ENCODE measurements around the gene TOPBP1. TPM values are rescaled to one million over a fixed set of nuclear protein-coding genes. Genes with fewer than 3 reads are reported as not detected.

The TOPBP1 gene
- total RNA-seq, 2 donors from 2014 or later, result 22.6 to 34.3 TPM

DNA sequence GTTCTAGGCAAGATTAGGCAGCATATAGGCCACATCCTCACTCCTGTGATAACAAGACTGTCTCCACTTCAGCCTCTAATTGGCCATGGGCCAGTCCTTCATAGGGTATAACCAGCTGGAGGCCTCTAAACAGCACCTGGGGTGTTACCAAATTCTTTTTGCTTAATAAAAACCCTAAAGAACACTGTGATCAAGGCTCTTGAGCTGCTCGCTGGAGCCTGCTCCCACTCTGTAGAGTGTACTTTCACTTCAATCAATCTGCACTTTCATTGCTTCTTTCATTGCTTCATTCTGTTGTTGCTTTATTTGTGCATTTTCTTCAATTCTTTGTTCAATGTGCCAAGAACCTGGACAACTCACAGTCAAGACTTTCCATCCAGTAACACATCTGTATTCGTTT is 36.2 kb upstream of the TOPBP1 start:
- intact Hi-C loops (cut with DNase I), result no loop called here
- no peak overlapping the region for H3K4me3 ChIP-seq
- 82 to 87% methylated on average over 2 of the region's 2 CpGs for WGBS, 2 donors
- DNase-seq (no peak), ATAC-seq (no peak)
- no peaks in the 10 kb centered on the region for H3K4me1 ChIP-seq
- TF ChIP-seq POLR2A (IDR thresholded peaks at IDR 0.05), result no peak
- TF ChIP-seq, protein P1, sequence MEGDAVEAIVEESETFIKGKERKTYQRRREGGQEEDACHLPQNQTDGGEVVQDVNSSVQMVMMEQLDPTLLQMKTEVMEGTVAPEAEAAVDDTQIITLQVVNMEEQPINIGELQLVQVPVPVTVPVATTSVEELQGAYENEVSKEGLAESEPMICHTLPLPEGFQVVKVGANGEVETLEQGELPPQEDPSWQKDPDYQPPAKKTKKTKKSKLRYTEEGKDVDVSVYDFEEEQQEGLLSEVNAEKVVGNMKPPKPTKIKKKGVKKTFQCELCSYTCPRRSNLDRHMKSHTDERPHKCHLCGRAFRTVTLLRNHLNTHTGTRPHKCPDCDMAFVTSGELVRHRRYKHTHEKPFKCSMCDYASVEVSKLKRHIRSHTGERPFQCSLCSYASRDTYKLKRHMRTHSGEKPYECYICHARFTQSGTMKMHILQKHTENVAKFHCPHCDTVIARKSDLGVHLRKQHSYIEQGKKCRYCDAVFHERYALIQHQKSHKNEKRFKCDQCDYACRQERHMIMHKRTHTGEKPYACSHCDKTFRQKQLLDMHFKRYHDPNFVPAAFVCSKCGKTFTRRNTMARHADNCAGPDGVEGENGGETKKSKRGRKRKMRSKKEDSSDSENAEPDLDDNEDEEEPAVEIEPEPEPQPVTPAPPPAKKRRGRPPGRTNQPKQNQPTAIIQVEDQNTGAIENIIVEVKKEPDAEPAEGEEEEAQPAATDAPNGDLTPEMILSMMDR (IDR thresholded peaks at IDR 0.05), result no peak
- H3K9me3 ChIP-seq, result no peaks in the 10 kb centered on the region
- H3K27me3 ChIP-seq, result no peaks in the 10 kb centered on the region
- no peaks in the 10 kb centered on the region for H3K36me3 ChIP-seq (replicated peaks in 1 of 2; ENCODE audit: insufficient read depth in 1 of 2, low read depth in 2 of 2)
- H3K27ac ChIP-seq, result no peak overlapping the region

DNA sequence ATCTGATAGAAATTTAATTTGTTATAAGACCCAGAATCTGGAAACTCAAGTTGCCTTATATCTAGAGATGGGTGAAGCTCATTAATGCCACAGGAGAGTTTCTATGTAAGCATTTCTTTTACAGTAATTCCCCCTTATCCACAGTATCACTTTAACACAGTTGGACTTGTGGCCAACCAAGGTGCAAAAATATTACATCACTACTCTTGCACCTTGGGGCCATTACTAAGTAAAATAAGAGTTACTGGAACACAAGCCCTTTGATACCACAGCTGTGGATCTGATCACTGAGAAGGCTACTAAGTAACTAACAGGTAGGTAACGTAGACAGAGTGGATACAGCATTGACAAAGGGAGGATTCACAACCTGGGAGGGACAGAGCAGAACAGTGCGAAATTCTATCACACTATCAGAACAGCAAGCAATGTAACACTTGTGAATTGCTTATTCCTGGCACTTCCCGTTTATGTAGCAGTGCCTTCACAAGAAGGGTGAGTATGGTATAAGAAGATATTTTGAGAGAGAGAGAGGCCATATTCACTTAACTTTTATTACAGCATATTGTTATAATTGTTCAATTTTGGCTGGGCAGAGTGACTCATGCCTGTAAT is 33.9 kb upstream of the TOPBP1 start:
- 78 to 84% methylated on average over 3 of the region's 3 CpGs for WGBS, 2 donors
- DNase-seq, result no peak
- Histone ChIP-seq H3K27me3 (no peaks in the 10 kb centered on the region), H3K9me3 (no peaks in the 10 kb centered on the region), H3K4me1 (no peaks in the 10 kb centered on the region), H3K27ac (no peak overlapping the region), H3K36me3 (replicated peaks in 1 of 2; ENCODE audit: insufficient read depth in 1 of 2, low read depth in 2 of 2) (no peaks in the 10 kb centered on the region), H3K4me3 (no peak overlapping the region)
- TF ChIP-seq POLR2A (IDR thresholded peaks at IDR 0.05), result no peak
- TF ChIP-seq, protein P1 (IDR thresholded peaks at IDR 0.05), result no peak
- intact Hi-C loops (cut with DNase I), result no loop called here
- ATAC-seq, result no peak

DNA sequence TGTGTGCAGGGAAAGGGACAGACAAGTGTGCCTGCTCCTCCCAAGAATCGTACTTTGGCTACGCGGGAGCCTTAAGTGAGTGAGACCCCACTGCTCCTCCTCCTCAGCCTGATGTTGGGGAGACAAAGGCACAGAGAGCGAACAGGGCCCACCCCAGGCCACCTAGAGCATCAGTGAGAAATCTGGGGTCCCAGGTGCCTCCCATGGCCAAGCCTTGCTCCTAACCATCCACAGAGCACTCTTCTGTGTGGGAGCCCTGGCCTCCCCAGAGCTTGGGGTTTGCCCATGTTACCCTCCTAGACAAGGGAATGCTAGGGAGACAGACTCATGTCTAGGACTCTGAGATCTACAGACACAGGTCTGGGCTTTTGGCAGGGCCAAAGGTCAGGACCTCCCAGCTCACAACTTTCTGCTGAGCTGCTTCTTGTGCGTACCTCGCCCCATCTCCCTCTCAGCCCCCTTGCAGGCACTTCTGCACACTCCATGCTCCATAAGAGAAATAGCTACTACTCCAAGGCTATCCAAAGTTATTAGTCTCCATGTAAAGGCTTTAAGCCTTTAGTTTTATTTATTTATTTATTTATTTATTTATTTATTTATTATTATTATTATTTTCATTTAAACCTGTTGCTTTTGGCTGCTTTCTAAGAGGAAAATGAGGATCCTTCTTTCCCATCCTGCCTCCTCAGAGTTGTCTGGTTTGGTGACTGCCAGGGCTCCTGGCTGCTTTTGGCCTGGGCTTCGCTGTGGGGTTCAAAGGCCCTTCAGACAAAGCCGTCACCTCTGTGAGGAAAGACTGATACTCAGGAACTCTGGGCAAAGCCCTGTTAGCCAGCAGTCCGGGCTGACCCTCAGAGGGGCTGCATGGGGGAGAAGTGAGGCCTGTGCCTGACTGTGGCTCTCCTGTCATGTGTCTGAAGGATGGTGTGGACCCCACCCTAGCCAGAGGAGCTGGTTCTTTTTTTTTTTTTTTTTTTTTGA is 32.8 kb upstream of the TOPBP1 start:
- DNase-seq, result no peak
- WGBS, 2 donors, result 94 to 96% methylated on average over 9 of the region's 9 CpGs
- ATAC-seq, result no peak
- Histone ChIP-seq H3K4me3 (no peak overlapping the region), H3K36me3 (replicated peaks in 1 of 2; ENCODE audit: insufficient read depth in 1 of 2, low read depth in 2 of 2) (no peaks in the 10 kb centered on the region), H3K4me1 (no peaks in the 10 kb centered on the region), H3K9me3 (no peaks in the 10 kb centered on the region), H3K27ac (no peak overlapping the region), H3K27me3 (no peaks in the 10 kb centered on the region)
- TF ChIP-seq POLR2A (IDR thresholded peaks at IDR 0.05), result no peak
- TF ChIP-seq, protein P1 (IDR thresholded peaks at IDR 0.05), result no peak
- intact Hi-C loops (cut with DNase I), result no loop called here

DNA sequence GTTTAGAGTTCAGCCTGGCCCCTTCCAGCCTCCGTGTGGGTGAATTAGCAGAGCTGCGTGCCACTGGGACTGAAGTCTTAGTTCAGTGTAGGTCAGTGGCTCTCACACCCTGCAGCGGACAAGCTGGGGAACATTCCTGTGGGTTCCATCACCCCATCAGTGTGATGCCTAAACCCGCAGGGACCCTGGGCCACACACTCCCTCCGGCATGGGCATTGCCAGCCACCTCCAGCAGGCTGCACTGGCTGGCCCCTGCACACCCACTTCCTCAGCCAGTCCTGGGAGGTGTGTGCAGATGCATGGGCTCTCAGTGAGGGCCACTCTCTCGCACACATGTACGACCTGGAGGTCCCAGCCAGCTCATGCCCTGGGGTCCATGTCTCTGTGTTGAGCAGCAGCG is 32.1 kb upstream of the TOPBP1 start:
- no peak for ATAC-seq
- no peak for TF ChIP-seq POLR2A (IDR thresholded peaks at IDR 0.05)
- TF ChIP-seq, protein P1 (IDR thresholded peaks at IDR 0.05), result no peak
- 81 to 100% methylated on average over 3 to 6 of the region's 8 CpGs for WGBS, 2 donors

More for the DNA sequence above, 32.1 kb upstream of the TOPBP1 start:
- H3K4me1 ChIP-seq, result no peaks in the 10 kb centered on the region
- no peak for DNase-seq
- no peak overlapping the region for H3K4me3 ChIP-seq
- H3K9me3 ChIP-seq, result no peaks in the 10 kb centered on the region
- H3K27ac ChIP-seq, result no peak overlapping the region
- H3K36me3 ChIP-seq (replicated peaks in 1 of 2; ENCODE audit: insufficient read depth in 1 of 2, low read depth in 2 of 2), result no peaks in the 10 kb centered on the region
- intact Hi-C loops (cut with DNase I), result no loop called here
- H3K27me3 ChIP-seq, result no peaks in the 10 kb centered on the region
